ENCODE data around the gene ENOX1.
"Not testable (repeated sequence)": the region's sequence is repeated elsewhere in the genome, so short reads cannot be mapped to it uniquely, and the experiment has no call there.

The ENOX1 gene

GRCh38 chr13:43428545-43429296 lies 358.1 kb downstream of the ENOX1 start:
- no peak for DNase-seq (ENCODE audit: low read depth)
- TF ChIP-seq CTCF (IDR thresholded peaks at IDR 0.05; ENCODE audit: control insufficient read depth, insufficient read depth, low read depth, low read length, missing control alignments), result no peak
- no peak overlapping the region for H3K4me3 ChIP-seq (ENCODE audit: control insufficient read depth, low read depth, low read length)

- no peak for DNase-seq (ENCODE audit: low read depth)
- H3K4me3 ChIP-seq (ENCODE audit: control insufficient read depth, low read depth, low read length), result no peak overlapping the region
- TF ChIP-seq CTCF (IDR thresholded peaks at IDR 0.05; ENCODE audit: control insufficient read depth, insufficient read depth, low read depth, low read length, missing control alignments), result no peak
Measured at GRCh38 chr13:43426355-43426754, 360.4 kb downstream of the ENOX1 start.

GRCh38 chr13:43425234-43425633 lies 361.5 kb downstream of the ENOX1 start:
- DNase-seq (ENCODE audit: low read depth), result no peak
- no peak for TF ChIP-seq CTCF (IDR thresholded peaks at IDR 0.05; ENCODE audit: control insufficient read depth, insufficient read depth, low read depth, low read length, missing control alignments)
- H3K4me3 ChIP-seq (ENCODE audit: control insufficient read depth, low read depth, low read length), result no peak overlapping the region

GRCh38 chr13:43424412-43424811 lies 362.4 kb downstream of the ENOX1 start:
- no peak for DNase-seq (ENCODE audit: low read depth)
- TF ChIP-seq CTCF (IDR thresholded peaks at IDR 0.05; ENCODE audit: control insufficient read depth, insufficient read depth, low read depth, low read length, missing control alignments), result no peak
- H3K4me3 ChIP-seq (ENCODE audit: control insufficient read depth, low read depth, low read length), result no peak overlapping the region

GRCh38 chr13:43422116-43422515 lies 364.7 kb downstream of the ENOX1 start:
- DNase-seq (ENCODE audit: low read depth), result no peak
- TF ChIP-seq CTCF (IDR thresholded peaks at IDR 0.05; ENCODE audit: control insufficient read depth, insufficient read depth, low read depth, low read length, missing control alignments), result no peak
- H3K4me3 ChIP-seq (ENCODE audit: control insufficient read depth, low read depth, low read length), result no peak overlapping the region

- DNase-seq (ENCODE audit: low read depth); H3K4me3 ChIP-seq (ENCODE audit: control insufficient read depth, low read depth, low read length): not testable (repeated sequence)
Measured at GRCh38 chr13:43416842-43417241, 369.9 kb downstream of the ENOX1 start.

GRCh38 chr13:43416408-43416807 lies 370.4 kb downstream of the ENOX1 start:
- H3K4me3 ChIP-seq (ENCODE audit: control insufficient read depth, low read depth, low read length); DNase-seq (ENCODE audit: low read depth): not testable (repeated sequence)

GRCh38 chr13:43415903-43416391 lies 370.8 kb downstream of the ENOX1 start:
- DNase-seq (ENCODE audit: low read depth); H3K4me3 ChIP-seq (ENCODE audit: control insufficient read depth, low read depth, low read length): not testable (repeated sequence)

Measured in AG09309 (cell line).